Lower leg skin (tissue), 4 donors: Measurements from ENCODE around the gene VENTX. TPM values are rescaled to one million over a fixed set of nuclear protein-coding genes. Genes with fewer than 3 reads are reported as not detected.

Experiments
- DNase-seq, 2 donors: peaks; one replicate each; pipeline ENCODE4 v3.0.0-alpha.2; 2019; ENCODE audit warnings: low spot score in 2 of 2
- H3K4me3 ChIP-seq: fragments of 200-600 bp; sonication (generic); 2 replicates; pipeline ENCODE4 v1.5.1; 2017; ENCODE audit warnings: mild to moderate bottlenecking, low read depth; ENCODE audit not compliant: poor library complexity, severe bottlenecking
- CTCF ChIP-seq, 3 donors: fragments of 450-650 bp; IDR thresholded peaks; one replicate each; pipeline ENCODE4 v1.5.1; 2016; ENCODE audit warnings: antibody characterized with exemption in 3 of 3, mild to moderate bottlenecking in 3 of 3, moderate library complexity in 2 of 3
- POLR2A ChIP-seq, 2 donors: fragments of 450-650 bp; IDR thresholded peaks; one replicate each; pipeline ENCODE4 v1.6.1; 2016 to 2017; ENCODE audit warnings: antibody characterized with exemption in 2 of 2, mild to moderate bottlenecking in 1 of 2, moderate library complexity in 1 of 2
- WGBS, 2 donors: methylation state at CpG; one replicate each; pipeline ENCODE4 v1.1.5; 2018; 5-methylcytosine and 5-hydroxymethylcytosine counted together
- intact Hi-C: fragments of 100-400 bp; cut with DNase I; formaldehyde crosslinking; loops from one replicate; pipeline ENCODE4 v1.15.0; 2023; ENCODE audit warnings: low total_unique reads
- total RNA-seq, 4 donors: library from RNA; depleted of rRNA; stranded (reverse); fragments of >200 nt; gene quantifications; one replicate each; pipeline ENCODE4 v1.1.0, GENCODE V29; 2016

VENTX gene
- total RNA-seq, 4 donors from 2014 or later: 0.42 to 0.65 TPM; not detected in 2

DNA sequence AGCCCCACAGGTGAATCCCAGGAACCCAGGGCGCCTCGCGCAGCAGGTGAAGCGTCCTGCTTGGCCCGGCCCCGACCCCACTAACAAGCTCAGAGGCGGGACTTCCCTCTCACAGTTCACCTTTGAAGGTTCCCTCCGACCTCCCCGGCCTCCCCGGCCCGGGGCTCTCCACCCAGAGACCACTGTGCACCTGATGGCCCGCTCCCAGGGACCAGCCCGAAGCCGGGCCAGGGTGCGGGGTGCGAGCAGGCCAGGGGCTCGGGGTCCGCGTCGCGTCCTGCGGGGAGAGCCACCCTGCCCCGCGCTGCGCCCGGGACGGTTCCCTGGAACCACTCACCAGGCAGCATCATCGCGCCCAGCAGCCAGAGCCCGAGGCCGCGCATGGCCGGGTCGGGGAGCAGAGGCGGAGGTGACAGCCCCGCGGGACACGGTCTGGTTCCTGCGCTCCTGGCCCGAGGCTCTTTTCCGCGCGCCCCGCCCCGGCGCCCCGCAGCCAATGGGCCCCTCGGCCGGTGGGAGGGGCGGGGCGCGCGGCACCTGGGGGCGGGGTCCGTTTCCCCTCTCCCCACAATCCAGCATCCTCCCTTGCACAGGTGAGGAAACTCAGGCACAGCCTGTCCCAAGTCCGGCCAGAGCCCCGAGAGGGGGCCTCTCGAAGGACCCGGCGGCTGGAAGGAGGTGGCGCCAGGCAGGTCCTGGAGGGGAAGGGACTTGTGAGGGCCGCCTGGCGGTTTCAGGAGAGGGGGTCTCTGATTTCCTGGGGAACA lies 39.0 kb downstream of the VENTX start, which contains the start of gene ADAM8:
Gene ADAM8 (minus strand): TSS at position 434 of the 767 bp plus-strand sequence. CDS start 51 bp downstream, at position 383.
- WGBS, 2 donors: 5 to 6% methylated on average over 31 to 42 of the region's 63 CpGs
- no peak within 1 kb of the TSS for H3K4me3 ChIP-seq
- TF ChIP-seq CTCF (IDR thresholded peaks at IDR 0.05): no peak
- TF ChIP-seq POLR2A (IDR thresholded peaks at IDR 0.05): no peak
- intact Hi-C loops: no loop called here
- DNase-seq: no peak

GRCh38 chr10:133277277-133277992 lies 39.8 kb downstream of the VENTX start:
- no peak for DNase-seq
- no peak for TF ChIP-seq POLR2A (IDR thresholded peaks at IDR 0.05)
- TF ChIP-seq CTCF (IDR thresholded peaks at IDR 0.05): no peak
- intact Hi-C loops: no loop called here
- H3K4me3 ChIP-seq: no peak overlapping the region
- 57 to 63% methylated on average over 13 to 24 of the region's 25 CpGs for WGBS, 2 donors

- TF ChIP-seq POLR2A (IDR thresholded peaks at IDR 0.05) (no peak), CTCF (IDR thresholded peaks at IDR 0.05) (no peak)
- intact Hi-C loops: no loop called here
- no peak overlapping the region for H3K4me3 ChIP-seq
- 67 to 69% methylated on average over 12 of the region's 12 CpGs for WGBS, 2 donors
- no peak for DNase-seq
These were observed 40.4 kb downstream of the VENTX start for GRCh38 chr10:133277993-133278576.

GRCh38 chr10:133278577-133279265 lies 41.1 kb downstream of the VENTX start:
- intact Hi-C loops: no loop called here
- no peak for DNase-seq
- H3K4me3 ChIP-seq: no peak overlapping the region
- TF ChIP-seq CTCF (IDR thresholded peaks at IDR 0.05) (no peak), POLR2A (IDR thresholded peaks at IDR 0.05) (no peak)
- 59 to 60% methylated on average over 17 to 19 of the region's 19 CpGs for WGBS, 2 donors

- no peak overlapping the region for H3K4me3 ChIP-seq
- 77 to 82% methylated on average over 24 of the region's 24 CpGs for WGBS, 2 donors
- intact Hi-C loops: no loop called here
- DNase-seq: no peak
- TF ChIP-seq POLR2A (IDR thresholded peaks at IDR 0.05) (no peak), CTCF (IDR thresholded peaks at IDR 0.05) (no peak)
These were observed 41.9 kb downstream of the VENTX start for GRCh38 chr10:133279326-133280226.
